Measurements from ENCODE around the gene CHMP6. TPM values are rescaled to one million over a fixed set of nuclear protein-coding genes. Genes with fewer than 3 reads are reported as not detected.

The CHMP6 gene
- total RNA-seq, 1 donor from 2014 or later: 12.5 TPM

DNA sequence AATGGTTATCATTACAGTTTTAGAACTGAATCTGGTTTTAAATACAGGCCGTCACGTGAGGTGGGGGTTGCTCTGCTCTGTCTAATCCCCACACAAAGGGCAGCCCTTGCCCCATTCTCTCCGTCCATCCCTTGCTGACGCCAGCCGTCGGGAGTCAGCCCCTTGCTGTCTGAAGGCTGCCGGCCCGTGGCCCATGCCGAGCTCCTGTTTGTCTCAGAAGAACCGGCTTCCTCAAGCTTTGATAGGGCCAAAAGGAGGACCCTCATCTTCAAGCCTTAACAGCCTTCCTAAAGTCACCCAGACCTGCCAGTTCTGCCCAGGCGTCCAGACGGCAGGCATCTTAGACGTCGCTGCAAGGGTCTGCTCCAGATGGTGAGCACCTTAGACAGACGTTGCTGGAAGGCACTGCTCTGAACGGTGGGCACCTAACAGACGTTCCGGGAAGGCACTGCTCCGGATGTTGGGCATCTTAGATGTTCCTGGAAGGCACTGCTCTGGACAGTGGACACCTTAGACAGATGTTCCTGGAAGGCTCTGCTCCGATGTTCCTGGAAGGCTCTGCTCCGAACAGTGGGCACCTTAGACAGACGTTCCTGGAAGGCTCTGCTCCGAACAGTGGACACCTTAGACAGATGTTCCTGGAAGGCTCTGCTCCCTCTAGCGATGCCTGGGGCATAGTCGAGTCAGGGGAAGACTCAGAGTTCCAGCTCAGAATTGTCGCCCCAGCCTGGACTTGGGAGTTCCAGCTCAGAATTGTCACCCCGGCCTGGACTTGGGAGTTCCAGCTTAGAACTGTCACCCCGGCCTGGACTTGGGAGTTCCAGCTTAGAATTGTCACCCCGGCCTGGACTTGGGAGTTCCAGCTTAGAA, 35.1 kb upstream of the CHMP6 start:
- H3K9ac ChIP-seq (ENCODE audit: low read depth in 1 of 3, low read length in 3 of 3): no peak overlapping the region
- no peaks in the 10 kb centered on the region for H3K27me3 ChIP-seq (ENCODE audit: control insufficient read depth in 3 of 3, insufficient read depth in 3 of 3, low read length in 3 of 3)
- H3K36me3 ChIP-seq (ENCODE audit: control insufficient read depth in 3 of 3, insufficient read depth in 3 of 3, low read length in 3 of 3): peaks cover 3 to 16% (median 4%) of the 10 kb centered on the region in 3 donors
- H3K9me3 ChIP-seq (ENCODE audit: control insufficient read depth in 3 of 3, low read length in 3 of 3): no peaks in the 10 kb centered on the region
- no peak overlapping the region for H3K27ac ChIP-seq (ENCODE audit: low read depth, low read length)
- H3K4me3 ChIP-seq (ENCODE audit: low read length in 3 of 3): no peak overlapping the region
- H3K4me1 ChIP-seq (ENCODE audit: control insufficient read depth in 3 of 3, insufficient read depth in 3 of 3, low read length in 3 of 3): peaks cover 27 to 30% (median 30%) of the 10 kb centered on the region in 3 donors

DNA sequence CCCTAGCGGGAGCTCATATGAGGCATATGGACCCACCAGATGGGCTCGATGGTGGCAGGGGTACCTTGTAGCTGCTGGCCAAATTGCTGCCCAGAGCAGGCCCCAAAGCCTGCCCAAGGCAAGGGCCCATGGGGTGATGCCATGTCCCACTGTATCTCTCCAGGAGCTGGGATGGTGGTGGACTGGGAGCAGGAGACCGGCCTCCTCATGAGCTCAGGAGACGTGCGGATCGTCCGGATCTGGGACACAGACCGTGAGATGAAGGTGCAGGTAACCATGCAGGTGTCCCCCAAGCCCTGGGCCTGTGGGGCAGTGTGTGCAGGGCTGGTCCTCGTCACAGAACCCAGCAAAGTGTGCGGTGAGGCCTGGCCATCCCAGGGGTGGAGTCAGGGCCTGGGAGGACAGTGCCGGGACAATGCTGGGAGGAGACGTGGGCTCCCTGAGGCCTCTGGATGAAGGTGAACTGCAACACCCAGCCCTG, 34.1 kb upstream of the CHMP6 start:
- Histone ChIP-seq H3K4me3 (ENCODE audit: low read length in 3 of 3) (no peak overlapping the region), H3K27me3 (ENCODE audit: control insufficient read depth in 3 of 3, insufficient read depth in 3 of 3, low read length in 3 of 3) (no peaks in the 10 kb centered on the region), H3K36me3 (ENCODE audit: control insufficient read depth in 3 of 3, insufficient read depth in 3 of 3, low read length in 3 of 3) (peaks cover under 1 to 9% (median under 1%) of the 10 kb centered on the region in 3 donors), H3K9ac (ENCODE audit: low read depth in 1 of 3, low read length in 3 of 3) (no peak overlapping the region), H3K4me1 (ENCODE audit: control insufficient read depth in 3 of 3, insufficient read depth in 3 of 3, low read length in 3 of 3) (peaks cover 35 to 40% (median 39%) of the 10 kb centered on the region in 3 donors), H3K9me3 (ENCODE audit: control insufficient read depth in 3 of 3, low read length in 3 of 3) (no peaks in the 10 kb centered on the region), H3K27ac (ENCODE audit: low read depth, low read length) (no peak overlapping the region)

DNA sequence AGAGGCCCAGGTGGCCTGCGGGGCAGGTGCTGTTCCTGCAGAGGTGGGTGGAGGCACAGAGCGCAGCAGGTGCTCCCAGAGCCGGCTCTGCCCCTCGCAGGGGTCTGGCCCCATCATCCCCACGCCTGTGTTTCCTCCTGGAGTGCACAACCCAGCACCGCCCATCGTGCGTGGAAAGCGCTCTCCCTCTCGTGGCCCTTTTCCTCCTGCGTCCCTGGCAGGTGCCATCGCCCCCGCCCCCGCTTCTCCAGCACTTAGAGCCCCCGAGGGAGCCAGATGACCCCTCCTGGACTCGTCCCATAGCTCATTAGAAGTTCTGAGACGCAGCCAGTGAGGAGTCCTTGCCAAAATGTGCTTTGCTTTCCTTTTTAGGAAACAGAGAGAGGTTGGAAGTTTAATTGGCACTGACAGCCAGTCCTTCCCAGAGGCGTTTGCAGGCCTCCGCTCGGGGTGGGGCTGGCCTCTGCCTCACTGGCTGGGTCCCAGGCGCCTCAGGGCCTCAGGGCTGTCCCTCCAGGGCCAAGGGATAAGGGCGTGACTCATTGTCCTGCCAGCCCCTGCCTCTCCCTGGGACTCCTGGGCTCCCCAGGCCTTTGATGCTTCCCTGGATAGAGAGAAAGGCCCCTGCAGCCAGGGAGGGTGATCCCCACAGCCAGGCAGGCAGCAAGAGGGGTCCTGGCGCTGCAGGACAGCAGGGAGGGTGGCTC, 32.2 kb upstream of the CHMP6 start:
- Histone ChIP-seq H3K9ac (ENCODE audit: low read depth in 1 of 3, low read length in 3 of 3) (peak overlapping the region; percentile 62 to 75 (median 65)), H3K27ac (ENCODE audit: low read depth, low read length) (peak overlapping the region; percentile 85), H3K4me1 (ENCODE audit: control insufficient read depth in 3 of 3, insufficient read depth in 3 of 3, low read length in 3 of 3) (peaks cover 35 to 41% (median 39%) of the 10 kb centered on the region in 3 donors), H3K27me3 (ENCODE audit: control insufficient read depth in 3 of 3, insufficient read depth in 3 of 3, low read length in 3 of 3) (no peaks in the 10 kb centered on the region), H3K36me3 (ENCODE audit: control insufficient read depth in 3 of 3, insufficient read depth in 3 of 3, low read length in 3 of 3) (peaks cover 0 to 4% (median under 1%) of the 10 kb centered on the region in 3 donors), H3K9me3 (ENCODE audit: control insufficient read depth in 3 of 3, low read length in 3 of 3) (no peaks in the 10 kb centered on the region), H3K4me3 (ENCODE audit: low read length in 3 of 3) (peak overlapping the region in 2 of 3 donors; percentile 42 to 45)

DNA sequence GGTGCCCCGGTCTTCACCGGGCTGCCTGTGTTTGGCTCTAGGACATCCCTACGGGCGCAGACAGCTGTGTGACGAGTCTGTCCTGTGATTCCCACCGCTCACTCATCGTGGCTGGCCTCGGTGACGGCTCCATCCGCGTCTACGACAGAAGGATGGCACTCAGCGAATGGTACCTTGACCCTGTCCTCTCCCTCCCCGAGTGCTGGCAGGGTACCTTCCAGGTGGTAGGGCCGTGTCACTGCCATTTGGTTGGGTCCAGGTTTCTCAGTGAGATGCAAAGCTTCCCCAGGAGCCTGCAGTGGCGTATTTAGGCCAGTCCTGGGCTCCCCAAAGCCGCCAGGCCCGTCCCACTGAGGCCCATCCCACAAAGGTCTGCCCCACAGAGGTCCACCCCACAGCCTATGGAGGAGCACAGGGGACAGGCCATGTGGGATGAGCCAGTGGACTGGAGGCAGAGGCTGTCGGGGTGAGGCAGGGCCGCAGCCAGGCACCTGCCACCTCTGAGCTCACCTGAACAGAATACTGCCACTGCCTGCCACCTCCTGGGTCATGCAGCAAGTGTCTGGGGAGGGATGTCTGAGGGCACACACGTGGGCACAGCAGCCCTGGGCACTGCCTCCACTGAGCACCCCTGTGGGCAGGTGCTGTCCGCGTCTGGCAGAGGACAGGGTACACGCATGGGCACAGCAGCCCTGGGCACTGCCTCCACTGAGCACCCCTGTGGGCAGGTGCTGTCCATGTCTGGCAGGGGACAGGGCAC, 31.4 kb upstream of the CHMP6 start:
- Histone ChIP-seq H3K4me3 (ENCODE audit: low read length in 3 of 3) (peak overlapping the region; percentile 15 to 45 (median 42)), H3K27ac (ENCODE audit: low read depth, low read length) (peak overlapping the region; percentile 85), H3K9me3 (ENCODE audit: control insufficient read depth in 3 of 3, low read length in 3 of 3) (no peaks in the 10 kb centered on the region), H3K36me3 (ENCODE audit: control insufficient read depth in 3 of 3, insufficient read depth in 3 of 3, low read length in 3 of 3) (peaks cover 3 to 4% (median 4%) of the 10 kb centered on the region in 3 donors), H3K4me1 (ENCODE audit: control insufficient read depth in 3 of 3, insufficient read depth in 3 of 3, low read length in 3 of 3) (peaks cover 35 to 41% (median 39%) of the 10 kb centered on the region in 3 donors), H3K27me3 (ENCODE audit: control insufficient read depth in 3 of 3, insufficient read depth in 3 of 3, low read length in 3 of 3) (no peaks in the 10 kb centered on the region), H3K9ac (ENCODE audit: low read depth in 1 of 3, low read length in 3 of 3) (peak overlapping the region; percentile 62 to 75 (median 65))

DNA sequence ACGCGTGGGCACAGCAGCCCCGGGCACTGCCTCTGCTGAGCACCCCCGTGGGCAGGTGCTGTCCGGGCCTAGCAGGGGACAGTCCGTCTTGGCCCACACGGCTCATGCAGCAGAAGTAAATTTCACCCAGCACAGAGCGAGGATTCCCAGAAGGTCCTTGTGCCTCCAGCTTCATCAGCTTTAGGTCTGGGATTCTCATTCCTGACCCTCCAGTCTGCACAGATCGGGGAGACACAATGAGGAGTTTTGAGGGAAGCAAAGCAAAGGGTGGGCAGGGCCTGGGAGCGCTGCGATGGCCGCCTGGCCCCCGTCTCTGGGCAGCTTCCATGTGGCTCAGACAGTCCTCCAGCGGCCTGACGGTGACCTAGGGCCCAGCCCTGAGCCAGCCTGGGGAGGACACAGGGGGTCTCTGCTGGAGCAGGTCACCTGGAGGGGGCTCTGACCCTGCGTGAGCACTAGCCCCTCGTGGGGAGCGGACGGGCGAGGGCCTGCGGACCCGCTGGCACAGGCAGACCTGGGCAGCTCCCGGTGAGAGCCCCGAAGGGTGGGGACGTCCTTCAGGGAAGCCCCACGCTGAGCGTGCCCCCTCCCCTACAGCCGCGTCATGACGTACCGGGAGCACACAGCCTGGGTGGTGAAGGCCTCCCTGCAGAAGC, 30.7 kb upstream of the CHMP6 start:
- Histone ChIP-seq H3K36me3 (ENCODE audit: control insufficient read depth in 3 of 3, insufficient read depth in 3 of 3, low read length in 3 of 3) (peaks cover 4 to 7% (median 4%) of the 10 kb centered on the region in 3 donors), H3K27ac (ENCODE audit: low read depth, low read length) (peak overlapping the region; percentile 85), H3K9ac (ENCODE audit: low read depth in 1 of 3, low read length in 3 of 3) (peak overlapping the region in 2 of 3 donors; percentile 62 to 75), H3K4me3 (ENCODE audit: low read length in 3 of 3) (peak overlapping the region in 1 of 3 donors; percentile 45), H3K4me1 (ENCODE audit: control insufficient read depth in 3 of 3, insufficient read depth in 3 of 3, low read length in 3 of 3) (peaks cover 35 to 41% (median 39%) of the 10 kb centered on the region in 3 donors), H3K9me3 (ENCODE audit: control insufficient read depth in 3 of 3, low read length in 3 of 3) (no peaks in the 10 kb centered on the region), H3K27me3 (ENCODE audit: control insufficient read depth in 3 of 3, insufficient read depth in 3 of 3, low read length in 3 of 3) (no peaks in the 10 kb centered on the region)

DNA sequence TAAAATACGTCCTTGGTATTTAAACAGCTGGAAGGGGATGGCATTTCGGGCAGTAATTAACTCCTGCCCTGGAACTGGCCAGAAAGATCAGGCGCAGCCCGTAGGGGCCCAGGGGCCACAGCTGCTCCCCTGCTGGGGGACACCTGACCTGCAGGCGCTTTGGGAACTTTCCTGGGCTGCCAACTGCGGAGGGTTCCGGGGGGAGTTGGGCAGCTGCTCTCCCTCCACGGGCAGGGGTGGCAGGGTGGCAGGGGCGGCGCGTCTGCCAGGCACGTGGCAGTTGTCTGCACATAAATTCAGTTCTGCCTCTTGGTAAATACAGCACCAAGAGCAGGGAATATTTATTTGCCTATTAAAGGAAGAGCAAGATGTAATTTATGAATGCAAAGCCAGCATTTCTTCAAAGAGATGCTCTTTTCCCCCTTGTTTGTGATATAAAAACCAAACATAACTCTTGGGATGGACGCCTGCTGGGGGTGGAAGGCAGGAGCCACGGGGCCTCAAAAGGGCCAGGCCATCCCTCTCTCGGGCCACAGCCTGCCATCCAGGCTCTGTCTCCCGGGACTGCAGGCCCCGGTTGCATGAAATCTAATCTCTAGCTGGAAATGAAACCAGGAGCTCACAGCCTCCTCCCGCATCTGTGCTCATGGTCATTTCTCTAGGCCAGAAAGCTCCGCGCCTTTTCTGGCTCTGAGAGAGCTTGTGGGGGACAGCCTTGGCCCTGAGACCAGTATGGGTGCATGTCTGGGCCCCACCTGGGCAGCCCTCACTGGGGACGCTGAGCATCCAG, 29.9 kb upstream of the CHMP6 start:
- Histone ChIP-seq H3K9me3 (ENCODE audit: control insufficient read depth in 3 of 3, low read length in 3 of 3) (no peaks in the 10 kb centered on the region), H3K27me3 (ENCODE audit: control insufficient read depth in 3 of 3, insufficient read depth in 3 of 3, low read length in 3 of 3) (no peaks in the 10 kb centered on the region), H3K36me3 (ENCODE audit: control insufficient read depth in 3 of 3, insufficient read depth in 3 of 3, low read length in 3 of 3) (peaks cover 4 to 7% (median 4%) of the 10 kb centered on the region in 3 donors), H3K4me1 (ENCODE audit: control insufficient read depth in 3 of 3, insufficient read depth in 3 of 3, low read length in 3 of 3) (peaks cover 35 to 41% (median 39%) of the 10 kb centered on the region in 3 donors), H3K4me3 (ENCODE audit: low read length in 3 of 3) (peak overlapping the region in 1 of 3 donors; percentile 45), H3K9ac (ENCODE audit: low read depth in 1 of 3, low read length in 3 of 3) (peak overlapping the region; percentile 10 to 75 (median 60)), H3K27ac (ENCODE audit: low read depth, low read length) (peak overlapping the region; percentile 85)

DNA sequence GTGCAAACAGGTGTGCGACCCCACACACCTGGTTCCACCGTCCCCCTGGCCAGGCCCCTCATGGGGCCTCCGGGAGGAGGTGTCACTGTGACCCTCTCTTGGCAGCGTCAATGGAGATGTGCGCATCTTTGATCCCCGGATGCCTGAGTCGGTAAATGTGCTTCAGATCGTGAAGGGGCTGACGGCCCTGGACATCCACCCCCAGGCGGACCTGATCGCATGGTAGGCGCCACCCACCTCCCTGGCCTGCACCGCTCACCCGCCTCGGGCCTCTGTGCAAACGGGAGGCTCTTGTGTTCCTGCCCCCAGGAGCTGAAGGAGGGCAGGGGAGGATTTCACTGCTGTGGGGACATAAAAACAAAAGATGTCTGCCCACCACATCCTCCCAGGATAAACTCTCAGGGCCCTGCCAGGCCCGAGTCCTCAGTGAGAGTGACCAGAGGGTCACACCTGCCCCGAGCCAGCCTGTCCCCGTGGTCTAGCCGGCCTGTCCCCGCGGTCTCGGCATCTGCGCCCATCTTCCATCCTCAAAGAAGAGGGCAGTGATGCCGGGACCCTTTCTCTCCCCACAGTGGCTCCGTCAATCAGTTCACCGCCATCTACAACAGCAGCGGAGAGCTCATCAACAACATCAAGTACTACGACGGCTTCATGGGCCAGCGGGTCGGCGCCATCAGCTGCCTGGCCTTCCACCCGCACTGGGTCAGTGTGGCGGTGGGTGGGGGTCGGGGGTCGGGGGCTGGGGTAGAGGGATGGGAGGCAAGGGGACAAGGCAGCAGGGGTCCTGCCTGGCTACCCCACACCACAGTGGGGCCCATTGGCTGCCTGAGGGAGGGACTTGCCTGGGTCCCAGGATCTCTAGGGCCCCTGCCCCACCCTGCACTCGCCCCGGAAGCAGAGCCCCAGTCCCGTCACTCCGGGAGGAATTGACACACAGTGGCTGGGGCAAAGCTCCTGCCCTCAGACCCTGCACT, 29.0 kb upstream of the CHMP6 start:
- no peaks in the 10 kb centered on the region for H3K9me3 ChIP-seq (ENCODE audit: control insufficient read depth in 3 of 3, low read length in 3 of 3)
- peak overlapping the region in 1 of 3 donors; percentile 75 for H3K9ac ChIP-seq (ENCODE audit: low read depth in 1 of 3, low read length in 3 of 3)
- H3K27ac ChIP-seq (ENCODE audit: low read depth, low read length): peak overlapping the region; percentile 85
- H3K36me3 ChIP-seq (ENCODE audit: control insufficient read depth in 3 of 3, insufficient read depth in 3 of 3, low read length in 3 of 3): peaks cover 4 to 7% (median 4%) of the 10 kb centered on the region in 3 donors
- peaks cover 35 to 41% (median 39%) of the 10 kb centered on the region in 3 donors for H3K4me1 ChIP-seq (ENCODE audit: control insufficient read depth in 3 of 3, insufficient read depth in 3 of 3, low read length in 3 of 3)
- no peak overlapping the region for H3K4me3 ChIP-seq (ENCODE audit: low read length in 3 of 3)
- H3K27me3 ChIP-seq (ENCODE audit: control insufficient read depth in 3 of 3, insufficient read depth in 3 of 3, low read length in 3 of 3): no peaks in the 10 kb centered on the region

Data from skeletal muscle tissue (tissue), 4 donors.